ENCODE measurements around the gene TWIST2. TPM values are rescaled to one million over a fixed set of nuclear protein-coding genes. Genes with fewer than 3 reads are reported as not detected.

Gene TWIST2
- total RNA-seq, 2 donors from 2014 or later: 1.9 TPM; not detected in 1

- H3K27me3 ChIP-seq (ENCODE audit: control insufficient read depth, insufficient read depth, low read length, poor library complexity, severe bottlenecking): no peaks in the 10 kb centered on the region
- peaks cover 9% of the 10 kb centered on the region for H3K4me1 Mint-ChIP-seq
- H3K27ac ChIP-seq (ENCODE audit: low read depth, low read length): no peak overlapping the region
- H3K9me3 ChIP-seq (ENCODE audit: control insufficient read depth, low read length): no peaks in the 10 kb centered on the region
- no peak overlapping the region for H3K4me3 ChIP-seq (ENCODE audit: low read length)
- no peaks in the 10 kb centered on the region for H3K36me3 ChIP-seq (ENCODE audit: control insufficient read depth, insufficient read depth, low read length)
- no peak for TF ChIP-seq CTCF (conservative IDR thresholded peaks at IDR 0.05)
- H3K36me3 Mint-ChIP-seq (ENCODE audit: low read depth): no peaks in the 10 kb centered on the region
- peaks cover 9% of the 10 kb centered on the region for H3K4me1 ChIP-seq (ENCODE audit: control insufficient read depth, insufficient read depth, low read length)
- 84 to 86% methylated on average over 20 to 21 of the region's 21 CpGs for WGBS, 2 experiments (ENCODE audit: insufficient coverage in 1 of 2, insufficient read length in 1 of 2)
- H3K9me3 Mint-ChIP-seq: no peaks in the 10 kb centered on the region
- H3K4me3 Mint-ChIP-seq: no peak overlapping the region
- H3K9ac ChIP-seq (ENCODE audit: extremely low read depth, low read length, poor library complexity, severe bottlenecking): no peak overlapping the region
- H3K27ac Mint-ChIP-seq: no peak overlapping the region
- DNase-seq: peak; percentile 38
- no peaks in the 10 kb centered on the region for H3K27me3 Mint-ChIP-seq (ENCODE audit: insufficient read depth)
These were observed 13.3 kb downstream of the TWIST2 start for GRCh38 chr2:238861013-238861730.

GRCh38 chr2:238861766-238862315 lies 14.0 kb downstream of the TWIST2 start:
- Mint-ChIP-seq H3K27ac (no peak overlapping the region), H3K4me1 (peaks cover 9% of the 10 kb centered on the region), H3K27me3 (ENCODE audit: insufficient read depth) (no peaks in the 10 kb centered on the region), H3K4me3 (no peak overlapping the region), H3K36me3 (ENCODE audit: low read depth) (no peaks in the 10 kb centered on the region), H3K9me3 (no peaks in the 10 kb centered on the region)
- no peak for TF ChIP-seq CTCF (conservative IDR thresholded peaks at IDR 0.05)
- H3K4me3 ChIP-seq (ENCODE audit: low read length): no peak overlapping the region
- no peak overlapping the region for H3K9ac ChIP-seq (ENCODE audit: extremely low read depth, low read length, poor library complexity, severe bottlenecking)
- no peaks in the 10 kb centered on the region for H3K27me3 ChIP-seq (ENCODE audit: control insufficient read depth, insufficient read depth, low read length, poor library complexity, severe bottlenecking)
- H3K27ac ChIP-seq (ENCODE audit: low read depth, low read length): no peak overlapping the region
- DNase-seq: peak; percentile 17
- H3K36me3 ChIP-seq (ENCODE audit: control insufficient read depth, insufficient read depth, low read length): no peaks in the 10 kb centered on the region
- H3K9me3 ChIP-seq (ENCODE audit: control insufficient read depth, low read length): no peaks in the 10 kb centered on the region
- 93 to 100% methylated on average over 5 to 10 of the region's 10 CpGs for WGBS, 2 experiments (ENCODE audit: insufficient coverage in 1 of 2, insufficient read length in 1 of 2)
- H3K4me1 ChIP-seq (ENCODE audit: control insufficient read depth, insufficient read depth, low read length): peaks cover 9% of the 10 kb centered on the region

GRCh38 chr2:238862701-238863100 lies 14.8 kb downstream of the TWIST2 start:
- TF ChIP-seq CTCF (conservative IDR thresholded peaks at IDR 0.05): no peak
- H3K4me1 ChIP-seq (ENCODE audit: control insufficient read depth, insufficient read depth, low read length): peaks cover 9% of the 10 kb centered on the region
- Mint-ChIP-seq H3K27ac (no peak overlapping the region), H3K9me3 (no peaks in the 10 kb centered on the region), H3K4me3 (no peak overlapping the region), H3K27me3 (ENCODE audit: insufficient read depth) (no peaks in the 10 kb centered on the region), H3K36me3 (ENCODE audit: low read depth) (no peaks in the 10 kb centered on the region), H3K4me1 (peaks cover 9% of the 10 kb centered on the region)
- no peaks in the 10 kb centered on the region for H3K36me3 ChIP-seq (ENCODE audit: control insufficient read depth, insufficient read depth, low read length)
- WGBS, 2 experiments (ENCODE audit: insufficient coverage in 1 of 2, insufficient read length in 1 of 2): 97 to 100% methylated on average over 4 to 5 of the region's 5 CpGs
- H3K27me3 ChIP-seq (ENCODE audit: control insufficient read depth, insufficient read depth, low read length, poor library complexity, severe bottlenecking): no peaks in the 10 kb centered on the region
- no peak overlapping the region for H3K4me3 ChIP-seq (ENCODE audit: low read length)
- H3K9ac ChIP-seq (ENCODE audit: extremely low read depth, low read length, poor library complexity, severe bottlenecking): no peak overlapping the region
- no peak for DNase-seq
- no peaks in the 10 kb centered on the region for H3K9me3 ChIP-seq (ENCODE audit: control insufficient read depth, low read length)
- no peak overlapping the region for H3K27ac ChIP-seq (ENCODE audit: low read depth, low read length)

All from endodermal cell (in vitro differentiated cells).